CD4-positive, alpha-beta T cell treated with Interleukin-15 for 4 hours (primary cell): ENCODE measurements around the gene PRKAG2.

Experiments
- DNase-seq: peaks from one replicate; pipeline ENCODE4 v3.0.0-alpha.2; 2020; ENCODE audit warnings: low spot score

Gene PRKAG2

GRCh38 chr7:151726652-151727578 is 150.0 kb downstream of the PRKAG2 start:
- DNase-seq: no peak

DNA sequence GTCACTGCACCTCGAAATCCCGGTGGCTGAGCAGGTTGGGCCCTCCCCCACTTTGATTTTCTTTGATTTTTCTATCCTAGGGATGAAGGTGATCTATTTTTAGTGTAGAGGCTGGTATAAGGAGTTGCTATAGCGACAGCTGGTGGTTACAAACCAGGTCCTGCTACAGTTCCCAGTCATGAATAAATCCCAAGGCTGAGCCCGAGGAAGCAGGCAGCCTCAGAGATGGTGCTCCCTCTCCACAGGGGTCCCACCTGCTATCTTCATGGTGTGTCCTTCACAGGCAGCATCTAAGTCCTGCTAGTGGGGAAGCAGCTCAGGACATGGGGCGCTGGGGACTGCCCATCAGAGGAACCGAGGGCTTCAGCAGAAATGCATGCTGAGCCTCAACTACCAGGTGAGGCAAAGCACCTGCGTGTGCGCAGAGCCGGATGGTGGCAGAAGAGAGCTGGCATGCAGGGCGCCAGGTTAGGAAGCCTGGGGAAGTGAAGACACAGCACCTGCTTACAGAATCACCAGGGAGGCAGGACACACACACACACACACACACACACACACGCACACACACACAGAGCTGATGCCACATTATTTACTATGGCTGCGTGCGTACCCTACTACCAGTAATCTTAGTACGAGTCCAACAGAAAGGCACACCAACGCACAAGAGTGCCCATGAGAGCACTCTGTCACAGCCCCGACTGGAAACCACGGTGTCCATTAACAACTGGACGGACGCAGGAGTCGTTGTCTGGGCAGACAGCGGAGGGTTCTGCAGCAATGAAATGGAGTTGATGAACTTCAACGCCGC is 150.9 kb downstream of the PRKAG2 start:
- DNase-seq: no peak

DNA sequence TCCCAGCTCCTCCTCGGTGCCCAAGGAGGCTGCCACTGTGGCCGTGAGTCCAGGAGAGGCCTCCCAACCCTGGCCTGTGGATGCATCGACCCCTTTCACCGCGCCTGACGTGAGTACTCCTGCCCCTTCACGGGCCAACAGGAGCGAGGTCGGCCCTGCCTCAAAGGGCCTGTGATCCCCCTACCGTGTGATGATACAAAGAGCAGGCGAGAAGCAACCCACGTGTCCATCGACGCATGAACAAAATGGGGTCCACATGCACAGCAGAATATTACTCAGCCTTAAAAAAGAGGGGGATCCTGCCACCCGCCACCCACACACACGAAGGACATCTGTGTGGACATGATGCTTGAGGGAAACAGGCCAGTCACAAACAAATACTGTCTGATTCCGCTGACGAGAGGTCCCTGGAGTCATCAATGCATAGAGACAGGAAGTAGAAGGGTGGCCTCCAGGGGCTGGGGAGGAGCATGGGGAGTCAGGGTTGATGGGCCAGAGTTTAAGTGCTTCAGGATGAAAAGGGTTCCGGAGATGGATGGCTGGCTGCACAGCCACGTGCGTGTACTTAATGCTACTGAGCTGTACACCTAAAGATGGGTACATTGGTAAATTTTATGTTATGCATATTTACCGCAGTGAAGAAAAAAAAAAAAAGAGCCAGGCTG is 151.9 kb downstream of the PRKAG2 start:
- DNase-seq: no peak

DNA sequence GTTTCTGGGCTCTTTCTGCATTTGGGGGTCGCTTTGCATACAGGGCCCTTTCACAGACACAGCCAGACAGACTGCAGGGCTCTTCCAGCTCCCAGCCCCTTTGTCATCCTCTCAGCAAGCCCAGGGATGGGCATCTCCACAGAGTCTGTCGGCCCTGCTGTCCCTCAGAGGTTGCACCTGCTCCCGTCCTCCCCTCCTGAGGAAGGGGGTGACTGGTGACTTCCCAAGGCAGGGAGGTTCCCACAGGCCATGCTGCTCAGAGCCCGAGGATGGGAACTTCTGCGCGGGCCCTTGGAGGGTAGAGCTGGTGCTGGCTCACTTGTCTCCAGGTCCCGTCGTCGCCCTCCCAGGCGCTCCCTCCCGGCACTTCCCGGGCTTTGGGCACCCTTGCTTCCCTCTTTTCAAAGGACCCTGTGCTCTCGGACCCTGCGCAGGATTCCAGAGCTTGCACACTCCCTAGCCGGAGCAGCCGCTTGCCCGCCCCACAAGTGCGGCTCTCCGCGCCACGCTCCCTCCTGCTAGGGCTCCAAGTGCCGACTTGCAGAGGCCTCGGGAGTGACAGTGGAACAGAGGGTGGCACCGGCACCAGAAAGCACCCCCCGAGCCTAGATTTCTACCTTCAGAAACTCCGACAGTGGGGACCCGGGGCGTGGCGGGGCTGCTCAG is 152.5 kb downstream of the PRKAG2 start:
- no peak for DNase-seq

DNA sequence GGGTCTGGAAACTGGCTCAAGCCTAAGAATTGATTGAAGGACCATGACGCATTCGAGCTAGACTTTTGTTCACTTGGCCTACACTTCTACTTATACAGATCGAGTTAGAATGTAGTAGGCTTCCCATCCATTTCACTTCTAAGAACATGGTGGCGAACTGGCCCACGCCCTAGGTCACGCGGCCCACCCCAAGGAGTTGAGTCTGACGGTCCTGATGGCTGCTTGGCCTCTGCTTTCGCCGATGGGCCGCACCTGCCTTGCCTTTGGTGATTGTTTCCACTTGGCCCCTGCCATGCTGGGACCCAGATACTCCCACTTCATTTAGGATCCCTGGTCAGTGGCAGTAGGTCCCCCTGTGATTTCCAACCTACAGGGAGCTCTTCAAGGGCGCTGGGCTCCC is 153.6 kb downstream of the PRKAG2 start:
- no peak for DNase-seq

- DNase-seq: no peak
Measured at GRCh38 chr7:151722533-151722932, 154.4 kb downstream of the PRKAG2 start.

GRCh38 chr7:151721694-151722093 is 155.2 kb downstream of the PRKAG2 start:
- DNase-seq: no peak

DNA sequence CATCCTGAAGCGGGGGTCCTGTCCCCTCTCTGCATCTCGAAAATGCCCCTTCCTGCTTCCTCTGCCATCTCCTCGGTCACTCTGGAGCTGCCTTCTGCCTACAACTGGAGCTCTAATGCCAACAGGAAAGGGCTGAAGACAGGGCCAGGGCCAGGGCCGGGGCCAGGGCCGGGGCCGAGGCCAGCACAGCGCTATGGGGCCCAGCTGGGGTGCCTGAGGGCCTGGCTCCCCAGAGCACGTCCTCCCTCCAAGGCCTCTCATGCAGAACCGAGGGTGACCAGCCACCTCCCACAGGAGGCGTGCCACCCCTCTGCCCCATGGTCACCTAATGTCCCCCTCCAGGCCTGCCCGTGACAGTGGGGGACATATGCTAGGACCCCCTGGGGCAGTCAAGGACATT is 155.7 kb downstream of the PRKAG2 start:
- DNase-seq: no peak

DNA sequence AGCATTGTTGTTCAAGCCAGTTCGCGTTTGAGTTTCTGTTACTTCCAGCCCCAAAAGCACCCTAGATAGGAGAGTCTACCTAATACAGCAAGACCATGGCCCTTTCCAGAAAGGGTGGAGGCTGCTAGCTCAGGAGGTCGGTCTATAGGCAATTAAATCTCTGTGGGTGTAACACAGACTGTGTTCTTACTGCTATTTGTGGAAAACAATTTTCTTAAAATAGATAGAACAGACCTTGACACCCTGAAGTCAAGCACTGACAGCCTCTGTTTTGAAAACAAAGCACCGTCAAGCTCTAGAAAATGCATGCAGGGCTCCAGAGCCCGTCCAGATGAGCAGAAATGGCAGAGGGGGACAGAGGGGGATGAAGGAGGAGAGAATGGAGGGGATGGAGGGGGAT is 156.6 kb downstream of the PRKAG2 start:
- DNase-seq: no peak

DNA sequence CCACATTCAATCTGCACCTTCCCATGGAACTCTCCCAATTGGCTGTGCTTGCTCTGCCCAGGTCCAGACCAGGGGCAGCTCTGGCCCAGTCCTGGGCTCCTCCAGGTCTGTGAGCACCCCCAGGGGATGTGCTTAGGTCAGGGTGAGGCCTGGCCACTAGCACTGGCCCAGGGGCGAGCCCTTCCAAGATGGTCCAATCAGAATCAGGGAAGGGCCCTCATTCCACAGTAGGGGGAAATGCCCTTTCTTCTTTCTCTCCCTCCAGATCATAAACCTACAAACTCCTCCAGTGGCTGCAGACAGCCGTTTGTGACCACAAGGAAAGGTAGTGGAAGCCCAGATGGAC is 157.0 kb downstream of the PRKAG2 start:
- DNase-seq: no peak

DNA sequence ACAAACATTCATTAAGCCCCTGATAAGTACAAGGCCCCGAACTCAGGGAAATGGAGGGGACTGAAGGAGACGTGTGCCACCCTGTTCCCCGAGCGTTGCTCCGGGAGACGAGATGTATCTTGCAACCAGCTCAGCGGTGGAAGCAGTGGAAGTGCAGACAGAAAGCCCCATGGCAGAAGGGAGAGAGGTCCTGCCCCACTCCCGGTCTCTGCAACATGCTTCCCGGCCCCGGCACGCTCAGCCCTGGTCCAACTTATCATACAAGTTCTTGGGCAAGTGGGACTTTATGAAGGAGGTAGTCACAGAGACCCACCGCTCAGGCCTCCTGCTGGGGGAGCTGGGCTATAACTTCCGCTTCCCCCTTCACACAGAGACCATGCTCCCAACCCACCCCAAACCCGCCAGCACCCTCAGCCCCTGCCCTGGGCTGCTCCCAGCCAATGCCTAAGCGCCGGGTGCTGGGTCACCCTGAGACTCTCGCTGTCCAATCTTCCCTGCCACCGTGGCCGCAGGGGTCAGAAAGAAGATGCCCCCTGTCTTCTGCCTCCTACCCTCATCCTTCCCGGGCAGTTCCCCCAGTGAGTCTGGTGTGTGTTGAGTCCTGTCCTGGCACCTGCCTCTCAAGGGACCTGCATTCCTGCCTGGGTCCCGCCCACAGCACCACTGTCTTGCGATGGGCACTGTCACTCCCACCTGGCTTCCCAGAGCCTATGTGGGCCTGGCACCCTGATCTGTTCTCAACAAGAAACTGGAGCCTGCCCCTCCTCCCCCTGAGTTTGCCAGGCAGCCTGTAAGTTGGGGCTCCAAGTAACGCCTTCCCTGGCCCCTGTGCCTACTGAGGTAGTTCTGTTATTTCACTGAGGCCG is 157.7 kb downstream of the PRKAG2 start:
- no peak for DNase-seq

- no peak for DNase-seq
Measured at GRCh38 chr7:151717918-151718317, 159.0 kb downstream of the PRKAG2 start.

DNA sequence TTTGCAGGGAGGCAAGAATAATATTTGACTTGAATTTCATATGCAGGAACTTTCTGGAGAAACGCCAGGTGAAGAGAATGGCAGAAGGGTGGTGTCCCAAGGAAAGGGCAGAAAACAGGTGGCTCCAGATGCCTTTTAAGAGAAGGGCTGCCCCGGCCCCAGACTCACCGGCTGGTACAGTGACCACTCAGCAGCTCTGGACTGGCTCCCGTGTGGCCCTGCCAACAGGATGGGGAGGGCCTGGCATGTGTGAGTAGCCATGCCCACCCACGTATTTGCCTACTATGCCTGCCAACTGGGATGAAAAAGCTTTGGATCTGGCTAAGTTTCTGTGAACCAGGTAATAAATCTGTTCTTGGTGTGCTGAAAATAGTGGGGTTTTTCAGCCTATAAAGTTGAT is 159.5 kb downstream of the PRKAG2 start:
- no peak for DNase-seq

DNA sequence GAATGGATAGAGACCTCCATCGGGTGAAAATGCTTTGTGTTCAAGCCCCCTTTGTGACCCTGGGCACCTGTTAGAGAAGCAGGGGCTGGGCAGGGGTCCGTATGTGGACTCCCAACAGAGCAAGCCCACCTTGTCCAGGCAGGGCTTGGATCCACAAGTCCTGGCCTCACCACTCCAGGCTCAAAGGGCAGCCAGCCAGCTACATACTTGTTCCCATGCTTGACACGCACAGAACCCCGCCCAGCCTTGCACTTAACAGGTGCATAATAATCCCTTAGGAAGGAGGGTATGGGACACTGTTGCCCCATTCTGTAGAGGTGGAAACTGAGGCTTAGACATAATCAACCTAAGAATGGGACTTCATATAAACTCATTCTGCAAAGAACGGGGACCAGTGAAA is 160.6 kb downstream of the PRKAG2 start:
- no peak for DNase-seq

DNA sequence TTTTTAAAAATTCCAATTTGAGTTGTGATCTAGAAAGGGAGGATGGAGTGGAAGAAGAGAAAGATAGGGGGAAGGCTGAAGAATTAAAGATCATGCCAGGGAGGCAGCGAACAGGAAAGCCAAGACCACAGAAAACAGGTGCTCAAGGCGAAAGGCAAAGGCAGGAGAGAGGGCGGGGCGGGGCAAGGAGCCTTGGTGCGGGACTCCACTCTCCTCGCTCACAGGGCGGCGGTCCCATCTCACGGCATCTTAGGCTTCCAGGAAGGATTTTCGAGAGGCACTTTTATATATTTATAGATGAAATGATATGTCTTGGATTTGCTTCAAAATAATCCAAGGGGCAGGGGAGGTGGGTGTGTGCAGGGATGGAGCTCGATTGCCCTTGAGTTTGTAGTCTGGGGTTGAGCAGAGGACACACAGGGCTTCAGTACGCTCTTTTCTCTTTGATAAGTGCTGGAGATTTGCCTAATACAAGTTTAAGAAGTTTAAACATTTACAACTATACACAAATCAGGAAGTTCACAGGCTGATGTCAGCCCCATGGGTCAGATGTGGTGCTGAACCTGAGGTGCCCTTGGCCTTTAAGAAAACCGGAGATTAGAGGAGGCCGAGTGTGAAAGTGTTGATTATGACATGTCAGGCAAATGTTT is 161.1 kb downstream of the PRKAG2 start:
- DNase-seq: no peak

- no peak for DNase-seq
Measured at GRCh38 chr7:151714201-151714600, 162.7 kb downstream of the PRKAG2 start.

GRCh38 chr7:151712810-151713125 is 164.1 kb downstream of the PRKAG2 start:
- no peak for DNase-seq

GRCh38 chr7:151711906-151712809 is 164.8 kb downstream of the PRKAG2 start:
- no peak for DNase-seq

GRCh38 chr7:151711435-151711872 is 165.5 kb downstream of the PRKAG2 start:
- DNase-seq: no peak
